Kidney epithelial cell (primary cell): ENCODE results near the gene TCTN3. TPM values are rescaled to one million over a fixed set of nuclear protein-coding genes. Genes with fewer than 3 reads are reported as not detected.
"Not testable (repeated sequence)": the region's sequence is repeated elsewhere in the genome, so short reads cannot be mapped to it uniquely, and the experiment has no call there.

Experiments
- DNase-seq: peaks from one replicate; pipeline ENCODE4 v3.0.0-alpha.2; 2010; ENCODE audit warnings: low read depth
- H3K27me3 ChIP-seq: 2 replicates; pipeline ENCODE4 v1.6.0; 2011; ENCODE audit warnings: low read length; ENCODE audit not compliant: control insufficient read depth, insufficient read depth
- H3K36me3 ChIP-seq: 2 replicates; pipeline ENCODE4 v1.5.1; 2011; ENCODE audit warnings: low read length; ENCODE audit not compliant: control insufficient read depth, insufficient read depth
- H3K4me3 ChIP-seq: 2 replicates; pipeline ENCODE4 v1.5.1; 2011; ENCODE audit warnings: low read depth, mild to moderate bottlenecking, control low read depth, low read length
- total RNA-seq: library from RNA; depleted of rRNA; stranded (reverse); fragments of >200 nt; gene quantifications from 2 replicates; pipeline ENCODE4 v1.2.3, GENCODE V29; 2015
- TF ChIP-seq, protein P1 (sequence below): IDR thresholded peaks from 2 replicates; pipeline ENCODE4 v1.5.1; 2011; ENCODE audit warnings: mild to moderate bottlenecking, moderate library complexity, low read length, control low read depth, inconsistent platforms; ENCODE audit not compliant: insufficient read depth, poor library complexity, severe bottlenecking

The TCTN3 gene
- 41.7 and 45.0 TPM in 2 replicates for total RNA-seq

GRCh38 chr10:95693668-95694534 lies at the start of gene TCTN3:
TSS of gene TCTN3 (minus strand) at chr10:95693927. CDS start at chr10:95693899, 28 bp downstream.
- no peaks in the 10 kb centered on the region for H3K27me3 ChIP-seq
- H3K36me3 ChIP-seq = peaks cover 2% of the 10 kb centered on the region
- TF ChIP-seq, protein P1, sequence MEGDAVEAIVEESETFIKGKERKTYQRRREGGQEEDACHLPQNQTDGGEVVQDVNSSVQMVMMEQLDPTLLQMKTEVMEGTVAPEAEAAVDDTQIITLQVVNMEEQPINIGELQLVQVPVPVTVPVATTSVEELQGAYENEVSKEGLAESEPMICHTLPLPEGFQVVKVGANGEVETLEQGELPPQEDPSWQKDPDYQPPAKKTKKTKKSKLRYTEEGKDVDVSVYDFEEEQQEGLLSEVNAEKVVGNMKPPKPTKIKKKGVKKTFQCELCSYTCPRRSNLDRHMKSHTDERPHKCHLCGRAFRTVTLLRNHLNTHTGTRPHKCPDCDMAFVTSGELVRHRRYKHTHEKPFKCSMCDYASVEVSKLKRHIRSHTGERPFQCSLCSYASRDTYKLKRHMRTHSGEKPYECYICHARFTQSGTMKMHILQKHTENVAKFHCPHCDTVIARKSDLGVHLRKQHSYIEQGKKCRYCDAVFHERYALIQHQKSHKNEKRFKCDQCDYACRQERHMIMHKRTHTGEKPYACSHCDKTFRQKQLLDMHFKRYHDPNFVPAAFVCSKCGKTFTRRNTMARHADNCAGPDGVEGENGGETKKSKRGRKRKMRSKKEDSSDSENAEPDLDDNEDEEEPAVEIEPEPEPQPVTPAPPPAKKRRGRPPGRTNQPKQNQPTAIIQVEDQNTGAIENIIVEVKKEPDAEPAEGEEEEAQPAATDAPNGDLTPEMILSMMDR = peak; percentile 99
- DNase-seq = peak; percentile 99
- peak within 1 kb of the TSS; percentile 76 for H3K4me3 ChIP-seq

DNA sequence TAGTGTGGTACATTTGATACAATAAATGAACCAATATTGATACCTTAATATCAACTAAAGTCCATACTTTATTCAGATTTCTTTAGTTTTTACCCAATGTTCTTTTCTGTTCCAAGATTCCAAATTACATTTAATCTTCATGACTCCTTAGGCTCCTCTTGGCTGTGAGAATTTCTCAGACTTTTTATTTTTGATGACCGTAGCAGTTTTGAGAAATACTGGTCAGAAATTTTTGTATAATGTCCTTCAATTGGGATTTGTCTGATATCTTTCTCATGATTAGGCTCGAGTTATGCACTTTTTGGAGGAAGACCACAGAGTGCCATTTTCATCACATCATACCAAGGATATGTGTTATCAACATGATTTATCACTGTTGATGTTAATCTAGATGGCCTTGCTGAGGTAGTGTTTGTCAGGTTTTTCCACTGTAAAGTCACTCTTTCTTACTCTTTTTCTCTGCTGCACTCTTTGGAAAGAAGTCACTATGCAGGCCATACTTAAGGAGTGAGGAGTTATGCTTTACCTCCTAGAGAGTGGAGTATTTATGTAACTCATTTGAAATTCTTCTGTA lies 49.3 kb upstream of the TCTN3 start:
- Histone ChIP-seq H3K4me3 (no peak overlapping the region), H3K27me3 (no peaks in the 10 kb centered on the region), H3K36me3 (no peaks in the 10 kb centered on the region)
- TF ChIP-seq, protein P1 = no peak
- DNase-seq = no peak

- Histone ChIP-seq H3K27me3 (no peaks in the 10 kb centered on the region), H3K36me3 (no peaks in the 10 kb centered on the region), H3K4me3 (no peak overlapping the region)
- TF ChIP-seq, protein P1 = no peak
- no peak for DNase-seq
Measured at GRCh38 chr10:95742485-95742884, 48.8 kb upstream of the TCTN3 start.

DNA sequence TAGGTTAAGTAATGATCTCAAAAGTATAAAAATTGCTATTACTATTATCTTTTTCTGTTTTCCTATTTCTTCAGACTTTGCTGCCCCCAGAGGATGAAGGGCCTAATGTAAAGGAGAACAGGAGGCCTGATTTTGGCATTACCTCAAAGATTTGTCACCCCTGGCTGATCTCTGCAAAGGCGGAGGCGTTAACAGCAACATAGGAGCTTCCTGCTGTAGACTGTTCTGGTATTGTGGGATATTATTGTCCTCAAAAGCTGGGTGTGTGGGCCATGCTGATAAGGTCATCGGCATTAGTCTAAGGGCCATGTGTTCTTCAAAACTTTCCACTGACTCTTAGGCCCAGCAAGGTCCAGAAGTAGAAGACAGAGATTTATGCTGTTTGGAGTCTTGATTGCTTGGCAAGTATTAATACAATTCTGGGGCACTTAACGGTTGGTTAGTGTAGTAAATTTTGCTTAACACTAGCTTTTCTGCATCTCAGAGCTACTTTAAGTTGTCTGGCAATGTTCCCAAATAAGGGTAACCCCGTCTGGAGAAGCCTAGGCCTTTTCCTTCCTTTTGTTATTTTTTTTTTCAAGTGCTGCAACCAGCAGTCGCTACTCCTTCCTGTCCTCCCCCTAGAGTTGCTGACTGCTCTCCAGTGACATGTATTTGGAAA lies 48.2 kb upstream of the TCTN3 start:
- TF ChIP-seq, protein P1 = no peak
- no peak for DNase-seq
- no peaks in the 10 kb centered on the region for H3K27me3 ChIP-seq
- H3K4me3 ChIP-seq = no peak overlapping the region
- no peaks in the 10 kb centered on the region for H3K36me3 ChIP-seq

DNA sequence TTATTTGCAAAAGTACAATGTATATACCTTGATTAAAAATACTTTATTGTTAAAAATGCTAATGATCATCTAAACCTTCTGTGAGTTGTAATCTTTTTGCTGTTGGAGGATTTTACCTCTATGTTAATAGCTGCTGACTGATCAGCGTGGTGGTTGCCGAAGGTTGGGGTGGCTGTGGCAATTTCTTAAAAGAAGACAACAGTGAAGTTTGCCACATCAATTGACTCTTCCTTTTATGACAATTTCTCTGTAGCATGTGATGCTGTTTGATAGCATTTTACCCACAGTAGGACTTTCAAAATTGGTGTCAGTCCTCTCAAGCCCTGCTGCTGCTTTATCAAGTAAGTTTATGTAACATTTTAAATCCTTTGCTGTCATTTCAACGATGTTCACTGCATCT lies 45.3 kb upstream of the TCTN3 start:
- no peak for DNase-seq
- H3K4me3 ChIP-seq = no peak overlapping the region
- TF ChIP-seq, protein P1 = no peak
- no peaks in the 10 kb centered on the region for H3K27me3 ChIP-seq
- no peaks in the 10 kb centered on the region for H3K36me3 ChIP-seq

GRCh38 chr10:95732907-95733306 lies 39.2 kb upstream of the TCTN3 start:
- H3K36me3 ChIP-seq, H3K4me3 ChIP-seq, H3K27me3 ChIP-seq, DNase-seq: not testable (repeated sequence)
